Neuronal stem cell (in vitro differentiated cells): Measurements from ENCODE around the gene ELOF1. TPM values are rescaled to one million over a fixed set of nuclear protein-coding genes. Genes with fewer than 3 reads are reported as not detected.
"Not testable (repeated sequence)": the region's sequence is repeated elsewhere in the genome, so short reads cannot be mapped to it uniquely, and the experiment has no call there.

Experiments
- DNase-seq: peaks from one replicate; pipeline ENCODE4 v3.0.0-alpha.2; 2013; ENCODE audit warnings: low spot score
- H2AFZ ChIP-seq: one replicate; pipeline ENCODE4 v1.6.1; 2013; ENCODE audit warnings: mild to moderate bottlenecking, low read length, inconsistent platforms
- H2AK5ac ChIP-seq: 2 replicates; pipeline ENCODE4 v1.6.1; 2013; ENCODE audit warnings: low read depth, mild to moderate bottlenecking, inconsistent platforms, low read length, moderate library complexity, mixed read lengths
- H2BK120ac ChIP-seq: 2 replicates; pipeline ENCODE4 v1.6.1; 2013; ENCODE audit warnings: low read depth, mild to moderate bottlenecking, inconsistent platforms, low read length, moderate library complexity, mixed read lengths
- H2BK12ac ChIP-seq: one replicate; pipeline ENCODE4 v1.6.1; 2013; ENCODE audit warnings: low read length, inconsistent platforms
- H2BK15ac ChIP-seq: 2 replicates; pipeline ENCODE4 v1.6.1; 2013; ENCODE audit warnings: mild to moderate bottlenecking, low read length, inconsistent platforms, mixed read lengths
- H2BK5ac ChIP-seq: one replicate; pipeline ENCODE4 v1.6.1; 2013; ENCODE audit warnings: inconsistent platforms, mild to moderate bottlenecking, low read length, moderate library complexity
- H3K14ac ChIP-seq: one replicate; pipeline ENCODE4 v1.6.1; 2013; ENCODE audit warnings: low read length, inconsistent platforms
- H3K18ac ChIP-seq: 2 replicates; pipeline ENCODE4 v1.6.1; 2013; ENCODE audit warnings: low read length, inconsistent platforms
- H3K23ac ChIP-seq: 2 replicates; pipeline ENCODE4 v1.6.1; 2013; ENCODE audit warnings: low read depth, mild to moderate bottlenecking, mixed read lengths, low read length, inconsistent platforms; ENCODE audit not compliant: poor library complexity
- H3K27ac ChIP-seq: replicated peaks from 3 replicates; pipeline ENCODE4 v1.5.1; 2013; ENCODE audit warnings: low read length, inconsistent platforms
- H3K27me3 ChIP-seq, 3 experiments: 2 replicates each; pipeline ENCODE4 v1.6.1; 2013; ENCODE audit warnings: low read length in 3 of 3, mild to moderate bottlenecking in 2 of 3, inconsistent platforms in 1 of 3, low read depth in 1 of 3, mixed read lengths in 1 of 3, moderate library complexity in 1 of 3; ENCODE audit not compliant: control insufficient read depth in 3 of 3, insufficient read depth in 3 of 3
- H3K36me3 ChIP-seq, 2 donors: replicated peaks in 1 of 2; 2 replicates each; pipeline ENCODE4 v1.6.1; 2013; ENCODE audit warnings: low read length in 2 of 2; ENCODE audit not compliant: control insufficient read depth in 2 of 2, insufficient read depth in 2 of 2
- H3K4ac ChIP-seq: 2 replicates; pipeline ENCODE4 v1.6.1; 2013; ENCODE audit warnings: inconsistent platforms, mild to moderate bottlenecking, low read length, moderate library complexity
- H3K4me1 ChIP-seq, 2 donors: 1 replicate in 1 of 2; 2 replicates in 1 of 2; pipeline ENCODE4 v1.6.1; 2013; ENCODE audit warnings: low read length in 2 of 2, low read depth in 1 of 2; ENCODE audit not compliant: control insufficient read depth in 2 of 2, insufficient read depth in 1 of 2
- H3K4me2 ChIP-seq: one replicate; pipeline ENCODE4 v1.6.1; 2013; ENCODE audit warnings: mild to moderate bottlenecking, low read length, inconsistent platforms; ENCODE audit not compliant: insufficient read depth, poor library complexity, severe bottlenecking
- H3K4me3 ChIP-seq, 2 donors: 2 replicates each; pipeline ENCODE4 v1.5.1; 2013; ENCODE audit warnings: low read length in 2 of 2, mild to moderate bottlenecking in 2 of 2, inconsistent platforms in 1 of 2, moderate library complexity in 1 of 2
- H3K79me1 ChIP-seq: one replicate; pipeline ENCODE4 v1.6.1; 2013; ENCODE audit warnings: low read depth, mild to moderate bottlenecking, inconsistent platforms, low read length, moderate library complexity
- H3K9ac ChIP-seq: one replicate; pipeline ENCODE4 v1.6.1; 2013; ENCODE audit warnings: mild to moderate bottlenecking, low read depth, low read length, inconsistent platforms; ENCODE audit not compliant: poor library complexity
- H3K9me3 ChIP-seq, 2 donors: replicated peaks in 1 of 2; 2 replicates each; pipeline versions ENCODE3 to v1.6.1; 2013; ENCODE audit warnings: low read length in 2 of 2, mild to moderate bottlenecking in 2 of 2, inconsistent platforms in 1 of 2, low read depth in 1 of 2, mixed read lengths in 1 of 2, moderate library complexity in 1 of 2; ENCODE audit not compliant: control insufficient read depth in 2 of 2, insufficient read depth in 1 of 2
- H4K8ac ChIP-seq: one replicate; pipeline ENCODE4 v1.6.1; 2013; ENCODE audit warnings: low read depth, mild to moderate bottlenecking, inconsistent platforms, low read length, moderate library complexity
- H4K91ac ChIP-seq: one replicate; pipeline ENCODE4 v1.6.1; 2013; ENCODE audit warnings: low read length, low read depth, mild to moderate bottlenecking, inconsistent platforms; ENCODE audit not compliant: poor library complexity
- WGBS, 2 donors: extraction: QIAGEN DNeasy Blood & Tissue Kit; methylation state at CpG; one replicate each; pipeline ENCODE4 v1.1.7; 2013; ENCODE audit warnings: missing lambda C conversion rate in 2 of 2, mixed read lengths in 1 of 2; ENCODE audit not compliant: insufficient read length in 2 of 2, insufficient replicate concordance in 1 of 2; ENCODE audit errors: extremely low coverage in 2 of 2; 5-methylcytosine and 5-hydroxymethylcytosine counted together
- polyA plus RNA-seq, 2 experiments: library from polyadenylated mRNA; stranded (reverse); fragments of 200-250 nt; gene quantifications; one replicate each; pipeline ENCODE4 v1.2.3, GENCODE V29; 2013

Gene ELOF1
- 58.7 TPM for polyA plus RNA-seq (2013, experiment 1 of 2)
- 59.3 TPM for polyA plus RNA-seq (2013, experiment 2 of 2)

GRCh38 chr19:11558881-11559828 is at the start of gene ELOF1:
ELOF1 (minus strand) TSS chr19:11559230; CDS start chr19:11554347, 4,883 bp downstream.
- peak within 1 kb of the TSS; percentile 34 for H2AK5ac ChIP-seq
- peaks cover 5 to 7% of the 10 kb centered on the region in 2 donors for H3K4me1 ChIP-seq
- no CpG with 5 or more reads among the region's 57 CpGs for WGBS, 2 donors
- H4K91ac ChIP-seq: no peak within 1 kb of the TSS
- peak within 1 kb of the TSS; percentile 81 for H3K4me2 ChIP-seq
- peaks cover 4 to 18% of the 10 kb centered on the region in 2 donors for H3K36me3 ChIP-seq
- H2BK15ac ChIP-seq: no peak within 1 kb of the TSS
- H3K27me3 ChIP-seq: no peaks in the 10 kb centered on the region
- H3K14ac ChIP-seq: no peak within 1 kb of the TSS
- no peak within 1 kb of the TSS for H2BK12ac ChIP-seq
- peak within 1 kb of the TSS; percentile 43 for H4K8ac ChIP-seq
- H3K4ac ChIP-seq: no peak within 1 kb of the TSS
- no peak within 1 kb of the TSS for H2BK5ac ChIP-seq
- H2AFZ ChIP-seq: peak within 1 kb of the TSS; percentile 74
- H3K27ac ChIP-seq: peak within 1 kb of the TSS; percentile 61
- peak within 1 kb of the TSS; percentile 92 for H3K9ac ChIP-seq
- no peak within 1 kb of the TSS for H2BK120ac ChIP-seq
- peak within 1 kb of the TSS; percentile 87 for H3K23ac ChIP-seq
- H3K4me3 ChIP-seq: peak within 1 kb of the TSS; percentile 89 to 96
- H3K79me1 ChIP-seq: peaks cover 13% of the 10 kb centered on the region
- H3K18ac ChIP-seq: peak within 1 kb of the TSS; percentile 44
- H3K9me3 ChIP-seq: no peaks in the 10 kb centered on the region
- DNase-seq: peak; percentile 96

- Histone ChIP-seq H3K23ac (no peak overlapping the region), H3K9ac (no peak overlapping the region), H3K4me3 (no peak overlapping the region), H3K79me1 (peaks cover 14% of the 10 kb centered on the region), H2AK5ac (no peak overlapping the region), H3K14ac (no peak overlapping the region), H3K27me3 (no peaks in the 10 kb centered on the region), H3K27ac (no peak overlapping the region), H3K4me2 (no peak overlapping the region), H3K4ac (no peak overlapping the region), H2BK12ac (no peak overlapping the region), H2BK5ac (no peak overlapping the region), H2BK15ac (no peak overlapping the region), H3K9me3 (peaks cover 29 to 94% of the 10 kb centered on the region in 2 donors), H3K18ac (no peak overlapping the region), H4K8ac (no peak overlapping the region), H4K91ac (no peak overlapping the region), H2AFZ (no peak overlapping the region), H2BK120ac (no peak overlapping the region), H3K4me1 (no peaks in the 10 kb centered on the region), H3K36me3 (peaks cover 25 to 93% of the 10 kb centered on the region in 2 donors)
- WGBS, 2 donors: no CpG with 5 or more reads among the region's 8 CpGs
- no peak for DNase-seq
Observed at GRCh38 chr19:11606484-11606883, 47.5 kb upstream of the ELOF1 start.

- Histone ChIP-seq H3K79me1 (peaks cover 13% of the 10 kb centered on the region), H3K9me3 (peaks cover 14 to 72% of the 10 kb centered on the region in 2 donors), H3K36me3 (peaks cover 11 to 62% of the 10 kb centered on the region in 2 donors)
- not testable (repeated sequence) for H3K27me3 ChIP-seq, H3K18ac ChIP-seq, H3K23ac ChIP-seq, H2AK5ac ChIP-seq, H3K4me3 ChIP-seq, H2BK5ac ChIP-seq, H3K9ac ChIP-seq, H2BK12ac ChIP-seq, H3K14ac ChIP-seq, DNase-seq, H3K4me1 ChIP-seq, H2BK15ac ChIP-seq, H4K91ac ChIP-seq, H2AFZ ChIP-seq, H4K8ac ChIP-seq, H2BK120ac ChIP-seq, H3K4ac ChIP-seq, H3K27ac ChIP-seq, H3K4me2 ChIP-seq
- WGBS, 2 donors: no CpG with 5 or more reads among the region's 8 CpGs
Observed at GRCh38 chr19:11599704-11600103, 40.7 kb upstream of the ELOF1 start.

DNA sequence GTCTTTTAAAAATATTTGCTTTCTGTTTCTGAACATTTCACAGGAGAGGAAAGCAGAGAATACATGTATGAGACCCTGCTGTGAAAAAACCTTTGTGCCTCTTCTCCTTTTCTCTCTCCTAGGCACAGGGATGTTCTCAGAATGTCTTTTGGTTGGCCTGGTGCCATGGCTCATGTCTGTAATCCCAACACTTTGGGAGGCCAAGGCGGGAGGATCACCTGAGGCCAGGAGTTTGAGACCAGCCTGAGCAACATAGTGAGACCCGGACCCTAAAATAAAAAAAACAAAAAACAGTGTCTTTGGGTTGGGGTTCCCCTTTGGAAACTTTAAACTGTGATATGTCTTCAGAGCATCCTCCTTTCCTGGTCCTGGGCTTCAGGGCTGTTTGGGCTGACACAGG is 39.7 kb upstream of the ELOF1 start:
- Histone ChIP-seq H3K4me1 (no peaks in the 10 kb centered on the region), H3K4me3 (peak overlapping the region in 1 of 2 donors; percentile 95), H2BK15ac (no peak overlapping the region), H3K27me3 (no peaks in the 10 kb centered on the region), H3K36me3 (peaks cover 5 to 52% of the 10 kb centered on the region in 2 donors), H2AFZ (no peak overlapping the region), H3K9ac (no peak overlapping the region), H3K79me1 (peaks cover 9% of the 10 kb centered on the region), H4K91ac (no peak overlapping the region), H3K18ac (no peak overlapping the region), H3K14ac (no peak overlapping the region), H3K4ac (no peak overlapping the region), H4K8ac (no peak overlapping the region), H2AK5ac (no peak overlapping the region), H3K9me3 (peaks cover 7 to 62% of the 10 kb centered on the region in 2 donors), H3K23ac (no peak overlapping the region), H3K27ac (no peak overlapping the region), H2BK12ac (no peak overlapping the region), H3K4me2 (no peak overlapping the region), H2BK120ac (no peak overlapping the region), H2BK5ac (no peak overlapping the region)
- no CpG with 5 or more reads among the region's 2 CpGs for WGBS, 2 donors
- DNase-seq: no peak
